Activated naive CD4-positive, alpha-beta T cell treated with anti-CD3 and anti-CD28 coated beads, Interleukin-2, amount 50 U/mL, for 16 hours (primary cell): ENCODE measurements around the gene DALRD3.

Experiments used
- DNase-seq: peaks from one replicate; pipeline ENCODE4 v3.0.0-alpha.2; 2020

Gene DALRD3, protein sequence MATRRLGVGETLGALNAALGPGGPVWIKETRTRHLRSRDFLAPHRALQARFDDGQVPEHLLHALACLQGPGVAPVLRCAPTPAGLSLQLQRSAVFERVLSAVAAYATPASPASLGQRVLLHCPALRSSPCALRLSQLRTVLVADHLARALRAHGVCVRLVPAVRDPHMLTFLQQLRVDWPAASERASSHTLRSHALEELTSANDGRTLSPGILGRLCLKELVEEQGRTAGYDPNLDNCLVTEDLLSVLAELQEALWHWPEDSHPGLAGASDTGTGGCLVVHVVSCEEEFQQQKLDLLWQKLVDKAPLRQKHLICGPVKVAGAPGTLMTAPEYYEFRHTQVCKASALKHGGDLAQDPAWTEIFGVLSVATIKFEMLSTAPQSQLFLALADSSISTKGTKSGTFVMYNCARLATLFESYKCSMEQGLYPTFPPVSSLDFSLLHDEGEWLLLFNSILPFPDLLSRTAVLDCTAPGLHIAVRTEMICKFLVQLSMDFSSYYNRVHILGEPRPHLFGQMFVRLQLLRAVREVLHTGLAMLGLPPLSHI

DNA sequence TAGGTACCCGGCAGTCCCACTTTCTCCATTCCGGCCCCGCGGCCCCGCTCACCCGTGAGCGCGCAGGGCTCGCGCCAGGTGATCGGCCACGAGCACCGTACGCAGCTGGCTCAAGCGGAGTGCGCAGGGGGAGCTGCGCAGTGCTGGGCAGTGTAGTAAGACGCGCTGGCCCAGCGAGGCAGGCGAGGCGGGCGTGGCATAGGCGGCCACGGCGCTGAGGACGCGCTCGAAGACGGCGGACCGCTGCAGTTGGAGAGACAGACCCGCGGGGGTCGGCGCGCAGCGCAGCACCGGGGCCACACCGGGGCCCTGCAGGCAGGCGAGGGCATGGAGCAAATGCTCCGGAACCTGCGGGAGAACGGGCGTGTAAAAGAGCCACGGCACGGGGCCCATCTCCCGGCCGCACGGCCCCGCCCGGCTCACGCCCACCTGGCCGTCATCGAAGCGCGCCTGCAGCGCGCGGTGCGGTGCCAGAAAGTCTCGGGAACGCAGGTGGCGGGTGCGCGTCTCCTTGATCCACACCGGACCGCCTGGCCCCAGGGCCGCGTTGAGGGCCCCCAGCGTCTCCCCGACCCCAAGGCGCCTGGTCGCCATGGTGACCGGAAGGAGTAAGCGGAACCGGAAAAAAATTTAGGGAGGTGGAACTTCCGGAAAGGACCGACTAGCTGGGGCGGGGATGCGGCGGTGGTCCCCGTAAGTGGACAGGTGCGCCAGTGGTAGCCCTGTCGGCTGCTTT, at the start of gene DALRD3:
Gene DALRD3, minus strand, starts transcription at position 610 of the 736 bp plus-strand sequence. Its CDS starts 16 bp downstream, at position 594.
- peak; percentile 64 for DNase-seq

GRCh38 chr3:49058011-49058410, 39.6 kb upstream of the DALRD3 start:
- no peak for DNase-seq

DNA sequence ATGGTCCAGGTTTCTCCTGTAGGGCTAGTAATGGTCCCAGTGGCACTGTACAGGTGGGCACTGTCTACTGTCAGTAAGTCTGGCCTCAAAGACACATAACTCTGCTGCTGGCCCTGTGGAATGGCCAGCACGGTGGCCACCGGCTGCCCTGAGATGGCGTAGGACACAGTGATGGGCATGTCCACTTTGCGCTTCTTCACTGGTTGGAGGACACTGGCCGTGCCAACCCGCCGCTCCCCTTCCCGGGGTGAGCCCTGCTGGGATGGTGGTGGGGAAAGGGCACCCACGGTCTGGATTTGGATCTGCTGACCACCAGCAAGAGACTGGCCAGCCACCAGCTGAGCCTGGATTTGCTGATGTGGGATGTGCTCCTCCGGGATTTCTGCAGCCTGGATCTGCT, 38.9 kb upstream of the DALRD3 start:
- no peak for DNase-seq

- no peak for DNase-seq
Observed at GRCh38 chr3:49054344-49054862, 36.0 kb upstream of the DALRD3 start.

- no peak for DNase-seq
Observed at GRCh38 chr3:49053543-49053942, 35.2 kb upstream of the DALRD3 start.

- DNase-seq, result no peak
Observed at GRCh38 chr3:49035281-49035680, 16.9 kb upstream of the DALRD3 start.

GRCh38 chr3:49034650-49035049, 16.3 kb upstream of the DALRD3 start:
- DNase-seq, result no peak

DNA sequence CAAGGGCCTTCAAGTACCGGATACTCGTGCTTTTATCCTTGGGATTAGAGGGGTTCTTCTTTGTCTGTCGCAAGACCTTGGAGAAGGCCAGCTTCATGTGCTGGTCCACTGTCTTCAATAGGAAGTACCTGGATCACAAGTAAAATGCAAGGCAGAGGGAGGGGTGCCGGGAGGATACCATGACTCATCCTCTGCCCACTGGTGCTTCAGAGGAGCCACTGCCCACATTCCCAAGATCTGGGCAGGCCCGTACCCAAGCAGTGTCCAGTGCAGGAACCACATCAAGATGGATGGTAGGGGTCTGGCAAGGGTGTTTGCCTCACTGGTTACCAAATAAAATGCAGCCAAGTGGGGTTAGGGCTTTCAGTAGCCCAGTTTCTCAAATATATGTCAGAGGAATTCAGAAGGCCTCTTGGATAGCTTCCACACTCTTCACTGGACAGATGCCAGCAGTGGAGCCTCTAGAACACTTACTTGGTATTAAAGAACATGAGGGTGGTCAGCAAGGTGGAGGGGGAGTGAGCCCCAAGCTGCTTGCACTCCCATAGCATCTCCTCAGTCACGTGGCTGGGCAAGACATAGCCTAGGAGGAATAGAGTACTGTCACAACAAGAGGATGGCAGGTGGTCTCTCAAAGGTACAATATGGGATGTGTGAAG, 14.4 kb upstream of the DALRD3 start:
- no peak for DNase-seq

DNA sequence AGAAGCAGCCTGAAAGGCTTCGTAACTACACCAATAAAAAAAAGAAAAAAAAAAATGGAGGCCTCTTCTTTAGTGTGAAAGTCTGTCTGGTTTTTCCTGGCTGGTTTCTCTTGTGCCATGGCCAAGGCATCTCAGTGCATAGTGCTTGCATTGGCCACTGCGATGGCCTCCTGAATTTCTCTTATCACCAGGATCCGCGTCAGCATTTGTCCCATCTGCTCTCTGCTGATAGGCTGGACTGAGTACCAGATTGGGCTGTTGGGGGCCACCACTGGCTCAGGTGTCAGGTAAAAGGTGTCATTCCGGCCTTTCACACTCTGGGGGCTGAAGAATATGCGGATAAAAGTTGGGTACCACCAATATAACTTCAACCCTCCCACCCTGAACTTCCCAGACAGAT, 11.9 kb upstream of the DALRD3 start:
- DNase-seq, result no peak

GRCh38 chr3:49029563-49029884, 11.1 kb upstream of the DALRD3 start:
- DNase-seq, result no peak

DNA sequence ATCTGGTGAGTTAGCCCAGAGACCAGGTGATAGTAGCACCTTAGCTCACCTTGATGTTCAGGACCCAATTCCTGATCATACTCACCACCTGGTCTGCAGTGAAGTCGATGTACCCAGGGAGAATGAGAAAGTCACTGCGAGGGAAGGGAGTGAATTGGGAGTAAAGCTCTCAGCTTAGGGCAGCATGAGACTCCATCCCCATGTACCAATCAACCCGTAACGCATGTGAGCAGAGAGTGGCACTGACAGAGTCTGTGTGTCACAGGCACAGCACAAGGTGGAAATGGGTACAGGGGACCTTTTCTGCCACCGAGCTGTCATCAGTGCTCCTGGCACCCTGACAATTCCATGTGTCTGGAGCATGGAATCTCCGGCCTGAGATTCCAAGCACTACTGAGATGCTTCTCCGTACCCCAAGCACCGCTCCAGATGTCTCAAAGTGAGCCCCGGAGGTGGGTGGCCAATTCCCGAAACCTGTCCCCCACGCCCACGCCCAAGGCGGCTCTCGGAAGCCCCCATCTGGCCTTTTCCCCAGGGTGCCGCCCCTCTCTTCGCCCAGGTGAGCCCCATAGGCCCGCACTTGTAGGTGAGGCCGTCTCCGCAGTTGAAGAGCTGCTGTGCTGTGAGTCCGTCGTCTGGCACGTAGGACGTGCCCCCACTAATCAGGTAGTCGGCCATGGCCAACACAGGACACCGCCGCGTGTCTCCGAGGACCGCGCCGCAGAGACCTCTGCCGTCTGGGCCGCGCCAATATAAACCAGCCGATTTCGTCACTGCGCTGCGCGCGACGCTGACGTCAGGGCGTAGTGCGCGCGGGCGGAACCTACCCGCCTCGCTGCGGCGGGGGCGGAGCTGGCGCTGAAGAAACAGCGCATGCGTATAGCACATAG, 10.5 kb upstream of the DALRD3 start, which contains the start of gene IMPDH2:
Gene IMPDH2, minus strand, starts transcription at position 726 of the 890 bp plus-strand sequence. Its CDS starts 48 bp downstream, at position 678.
- peak; percentile 94 for DNase-seq

GRCh38 chr3:49028298-49028672, 9.9 kb upstream of the DALRD3 start:
- no peak for DNase-seq

DNA sequence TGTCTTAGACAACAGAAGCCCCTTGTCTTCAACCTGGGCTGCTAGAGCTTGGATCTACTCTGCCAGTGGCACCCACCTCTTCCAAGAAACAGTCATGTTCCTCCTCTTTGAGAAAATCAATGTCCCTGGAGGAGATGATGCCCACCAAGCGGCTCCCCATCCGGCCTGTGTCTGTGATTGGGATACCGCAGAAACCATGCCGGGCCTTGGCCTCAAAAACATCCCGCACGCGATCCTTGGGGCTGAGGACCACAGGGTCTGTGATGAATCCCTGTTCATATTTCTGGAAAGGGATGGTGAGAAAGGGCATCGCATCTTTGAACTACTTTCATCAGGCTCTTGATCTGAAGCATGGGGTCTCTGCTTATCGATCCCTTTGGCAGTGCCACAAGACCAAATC, 9.3 kb upstream of the DALRD3 start:
- no peak for DNase-seq

DNA sequence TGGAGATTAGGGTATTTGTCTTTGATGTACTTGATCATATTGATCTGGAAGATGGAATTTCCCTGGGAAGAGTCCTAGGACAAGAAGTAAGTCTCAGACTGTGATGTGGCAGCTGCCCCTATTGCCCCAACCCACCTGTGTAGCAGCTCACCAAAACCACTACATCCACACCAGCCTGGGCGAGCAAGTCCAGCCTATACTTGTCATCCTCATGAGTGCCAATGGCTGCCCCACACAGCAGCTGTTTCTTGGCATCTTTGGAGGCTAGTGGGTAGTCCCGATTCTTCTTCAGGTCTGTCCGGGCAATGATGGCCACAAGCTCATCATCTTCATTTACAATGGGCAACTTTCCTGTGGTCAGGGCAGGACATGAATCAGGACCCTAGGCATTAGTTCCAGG, 8.2 kb upstream of the DALRD3 start:
- DNase-seq, result no peak

- no peak for DNase-seq
Observed at GRCh38 chr3:49025793-49026520, 7.6 kb upstream of the DALRD3 start.

DNA sequence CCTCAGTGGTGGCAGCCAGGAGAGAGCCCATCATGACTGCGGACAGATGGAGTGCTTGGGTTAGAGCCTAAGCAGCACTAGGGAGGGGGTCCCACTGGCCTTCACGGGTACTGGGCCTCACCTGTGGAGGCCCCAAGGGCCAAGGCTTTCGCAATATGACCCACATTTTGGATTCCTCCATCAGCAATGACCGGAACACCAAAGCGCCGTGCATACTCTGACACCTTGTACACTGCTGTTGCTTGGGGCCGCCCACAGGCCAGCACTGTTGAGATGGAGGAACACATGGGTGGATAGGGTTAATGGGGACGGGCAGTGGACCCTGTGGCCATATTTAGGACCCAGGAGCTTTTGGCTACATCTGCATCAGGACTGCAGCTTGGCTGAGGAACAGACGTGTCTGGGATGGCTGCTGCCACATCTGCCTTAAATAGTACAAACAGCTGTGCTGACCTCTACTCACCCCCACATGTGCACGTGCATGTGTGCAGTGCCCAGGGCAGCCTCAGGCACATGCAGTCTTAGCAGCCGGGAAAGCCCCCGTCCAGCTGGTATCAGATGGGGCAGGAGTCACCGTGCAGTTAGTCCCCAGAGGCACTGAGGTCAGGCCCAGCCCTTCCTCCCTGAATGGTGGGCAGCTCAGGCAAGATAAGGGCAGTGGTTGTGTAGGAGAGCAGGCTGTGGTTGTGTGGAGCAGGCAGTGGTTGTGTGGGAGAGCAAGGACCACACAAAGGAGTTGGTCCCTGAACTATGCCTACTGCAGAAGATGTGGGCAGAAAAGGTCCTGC, 6.8 kb upstream of the DALRD3 start:
- DNase-seq, result no peak

GRCh38 chr3:49024449-49024848, 6.1 kb upstream of the DALRD3 start:
- no peak for DNase-seq

GRCh38 chr3:49023775-49024174, 5.4 kb upstream of the DALRD3 start:
- no peak for DNase-seq

DNA sequence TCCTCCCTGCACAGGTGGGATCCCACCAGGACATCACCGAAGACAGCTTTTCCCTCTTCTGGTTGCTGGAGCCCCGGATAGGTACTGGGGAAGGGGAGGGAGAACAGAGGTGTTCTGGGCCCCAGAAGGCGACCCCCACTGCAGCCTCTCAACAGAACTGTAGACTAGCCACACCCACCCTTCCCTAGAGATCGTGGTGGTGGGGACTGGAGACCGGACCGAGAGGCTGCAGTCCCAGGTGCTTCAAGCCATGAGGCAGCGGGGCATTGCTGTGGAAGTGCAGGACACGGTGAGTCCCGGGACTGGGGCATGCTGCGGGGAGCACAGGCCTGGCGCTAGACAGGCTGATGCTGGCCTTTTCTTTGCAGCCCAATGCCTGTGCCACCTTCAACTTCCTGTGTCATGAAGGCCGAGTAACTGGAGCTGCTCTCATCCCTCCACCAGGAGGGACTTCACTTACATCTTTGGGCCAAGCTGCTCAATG, 4.3 kb upstream of the DALRD3 start:
- no peak for DNase-seq
